HG03442 (cell line): ENCODE data around the gene TENM3.

ENCODE experiments used
- ATAC-seq: cut with Tn5 transposase; IDR thresholded peaks from one replicate; pipeline ENCODE4 v1.9.1; 2021; ENCODE audit warnings: mild to moderate bottlenecking, moderate library complexity; ENCODE audit not compliant: unreplicated experiment

TENM3 gene

GRCh38 chr4:182325397-182325796 lies 82.2 kb downstream of the TENM3 start:
- ATAC-seq, result no peak

- ATAC-seq, result no peak
These were observed 82.7 kb downstream of the TENM3 start for GRCh38 chr4:182325848-182326255.

GRCh38 chr4:182328505-182328904 lies 85.3 kb downstream of the TENM3 start:
- ATAC-seq, result no peak

GRCh38 chr4:182337366-182337765 lies 94.2 kb downstream of the TENM3 start:
- ATAC-seq, result no peak

- no peak for ATAC-seq
These were observed 94.9 kb downstream of the TENM3 start for GRCh38 chr4:182338063-182338462.

GRCh38 chr4:182338746-182339145 lies 95.5 kb downstream of the TENM3 start:
- no peak for ATAC-seq

GRCh38 chr4:182339221-182339641 lies 96.0 kb downstream of the TENM3 start:
- ATAC-seq, result no peak

GRCh38 chr4:182343453-182343852 lies 100.3 kb downstream of the TENM3 start:
- ATAC-seq, result no peak

GRCh38 chr4:182344968-182345367 lies 101.8 kb downstream of the TENM3 start:
- no peak for ATAC-seq

GRCh38 chr4:182346250-182346649 lies 103.0 kb downstream of the TENM3 start:
- ATAC-seq, result no peak

GRCh38 chr4:182346675-182347375 lies 103.6 kb downstream of the TENM3 start:
- ATAC-seq, result no peak

GRCh38 chr4:182348779-182349326 lies 105.7 kb downstream of the TENM3 start:
- no peak for ATAC-seq

- ATAC-seq, result no peak
These were observed 106.8 kb downstream of the TENM3 start for GRCh38 chr4:182350041-182350440.

GRCh38 chr4:182351485-182351884 lies 108.3 kb downstream of the TENM3 start:
- ATAC-seq, result no peak

- no peak for ATAC-seq
These were observed 110.9 kb downstream of the TENM3 start for GRCh38 chr4:182354106-182354505.

GRCh38 chr4:182354867-182355266 lies 111.7 kb downstream of the TENM3 start:
- no peak for ATAC-seq

- ATAC-seq, result no peak
These were observed 124.0 kb downstream of the TENM3 start for GRCh38 chr4:182367153-182367552.

GRCh38 chr4:182369211-182369610 lies 126.0 kb downstream of the TENM3 start:
- no peak for ATAC-seq

GRCh38 chr4:182370491-182370890 lies 127.3 kb downstream of the TENM3 start:
- no peak for ATAC-seq

- no peak for ATAC-seq
These were observed 137.6 kb downstream of the TENM3 start for GRCh38 chr4:182380771-182381181.

- no peak for ATAC-seq
These were observed 139.7 kb downstream of the TENM3 start for GRCh38 chr4:182382941-182383340.

GRCh38 chr4:182384631-182385091 lies 141.5 kb downstream of the TENM3 start:
- no peak for ATAC-seq

GRCh38 chr4:182385897-182386296 lies 142.7 kb downstream of the TENM3 start:
- ATAC-seq, result peak; percentile 49
